Measurements from ENCODE around the gene PTCRA. TPM values are rescaled to one million over a fixed set of nuclear protein-coding genes. Genes with fewer than 3 reads are reported as not detected.

The PTCRA gene
- total and polyA plus RNA-seq, 2 experiments from 2014 or later: not detected

DNA sequence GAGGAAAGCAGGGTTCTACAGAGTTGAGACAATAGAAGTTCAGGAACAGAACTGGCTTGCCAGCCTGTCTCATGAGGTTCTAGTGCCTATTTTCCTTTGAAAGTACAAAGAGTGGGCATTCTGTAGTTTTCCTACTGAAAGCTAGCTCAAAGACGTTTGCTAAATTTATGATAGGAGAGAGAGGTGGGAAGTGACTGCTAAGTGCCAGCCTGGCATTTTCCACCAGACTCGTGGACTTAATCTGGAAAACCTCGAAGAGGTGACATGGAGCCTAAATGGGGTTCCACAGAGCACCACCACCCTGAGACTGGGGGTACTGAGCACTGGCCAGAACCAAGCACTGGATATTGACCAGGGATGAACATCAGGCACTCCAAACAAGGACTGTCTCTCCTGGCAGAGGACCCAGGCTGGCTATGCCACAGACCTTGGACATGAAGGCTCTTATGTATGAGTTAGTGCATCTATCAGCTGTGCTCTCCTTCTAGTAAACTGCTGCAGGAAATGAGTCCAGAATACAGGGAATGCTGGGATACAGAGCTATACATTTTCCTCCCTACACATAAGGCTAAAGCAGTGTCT, 56.0 kb downstream of the PTCRA start:
- Histone ChIP-seq H3K4me1 (ENCODE audit: low read depth) (no peaks in the 10 kb centered on the region), H3K27ac (no peak overlapping the region), H3K4me3 (no peak overlapping the region), H3K9me3 (ENCODE audit: low read depth) (no peaks in the 10 kb centered on the region), H3K27me3 (no peaks in the 10 kb centered on the region), H3K36me3 (peaks cover 4% of the 10 kb centered on the region)
- DNase-seq (ENCODE audit: low read depth in 1 of 2, low spot score in 1 of 2): no peak
- TF ChIP-seq, protein P1, sequence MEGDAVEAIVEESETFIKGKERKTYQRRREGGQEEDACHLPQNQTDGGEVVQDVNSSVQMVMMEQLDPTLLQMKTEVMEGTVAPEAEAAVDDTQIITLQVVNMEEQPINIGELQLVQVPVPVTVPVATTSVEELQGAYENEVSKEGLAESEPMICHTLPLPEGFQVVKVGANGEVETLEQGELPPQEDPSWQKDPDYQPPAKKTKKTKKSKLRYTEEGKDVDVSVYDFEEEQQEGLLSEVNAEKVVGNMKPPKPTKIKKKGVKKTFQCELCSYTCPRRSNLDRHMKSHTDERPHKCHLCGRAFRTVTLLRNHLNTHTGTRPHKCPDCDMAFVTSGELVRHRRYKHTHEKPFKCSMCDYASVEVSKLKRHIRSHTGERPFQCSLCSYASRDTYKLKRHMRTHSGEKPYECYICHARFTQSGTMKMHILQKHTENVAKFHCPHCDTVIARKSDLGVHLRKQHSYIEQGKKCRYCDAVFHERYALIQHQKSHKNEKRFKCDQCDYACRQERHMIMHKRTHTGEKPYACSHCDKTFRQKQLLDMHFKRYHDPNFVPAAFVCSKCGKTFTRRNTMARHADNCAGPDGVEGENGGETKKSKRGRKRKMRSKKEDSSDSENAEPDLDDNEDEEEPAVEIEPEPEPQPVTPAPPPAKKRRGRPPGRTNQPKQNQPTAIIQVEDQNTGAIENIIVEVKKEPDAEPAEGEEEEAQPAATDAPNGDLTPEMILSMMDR (IDR thresholded peaks at IDR 0.05; ENCODE audit: low read depth, low read length): no peak

DNA sequence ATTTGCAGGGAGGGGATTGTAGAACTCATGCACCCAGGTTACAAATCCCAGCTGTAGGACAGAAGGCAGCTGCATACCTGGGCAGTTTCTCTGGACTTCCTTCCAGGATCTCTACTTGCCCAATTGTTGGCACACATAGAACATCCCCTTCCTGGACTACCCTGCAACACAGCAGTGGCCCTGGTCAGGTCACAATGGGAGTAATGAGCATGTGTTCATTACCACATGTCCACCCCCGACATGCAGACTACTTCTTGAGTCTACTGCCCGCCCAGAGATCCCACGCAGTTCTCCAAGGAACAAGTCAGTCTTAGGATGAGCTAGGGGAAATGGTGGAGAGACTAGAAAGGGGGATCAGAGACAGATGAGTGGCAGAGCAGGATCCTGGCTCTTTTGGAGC, 58.1 kb downstream of the PTCRA start:
- Histone ChIP-seq H3K9me3 (ENCODE audit: low read depth) (no peaks in the 10 kb centered on the region), H3K27me3 (no peaks in the 10 kb centered on the region), H3K4me1 (ENCODE audit: low read depth) (peaks cover 5% of the 10 kb centered on the region)

GRCh38 chr6:42974919-42975505, 59.2 kb downstream of the PTCRA start:
- Histone ChIP-seq H3K9me3 (ENCODE audit: low read depth) (no peaks in the 10 kb centered on the region), H3K36me3 (no peaks in the 10 kb centered on the region), H3K4me1 (ENCODE audit: low read depth) (peaks cover 5% of the 10 kb centered on the region), H3K27ac (no peak overlapping the region), H3K27me3 (no peaks in the 10 kb centered on the region), H3K4me3 (no peak overlapping the region)
- TF ChIP-seq, protein P1 (IDR thresholded peaks at IDR 0.05; ENCODE audit: low read depth, low read length): no peak
- DNase-seq (ENCODE audit: low read depth in 1 of 2, low spot score in 1 of 2): no peak

More for the DNA sequence above, 58.1 kb downstream of the PTCRA start:
- TF ChIP-seq, protein P1 (IDR thresholded peaks at IDR 0.05; ENCODE audit: low read depth, low read length): no peak
- Histone ChIP-seq H3K27ac (no peak overlapping the region), H3K4me3 (no peak overlapping the region), H3K36me3 (peaks cover 2% of the 10 kb centered on the region)
- no peak for DNase-seq (ENCODE audit: low read depth in 1 of 2, low spot score in 1 of 2)

Other genes starting within 250 kb of the PTCRA start
- gene PRPH2, start 193.5 kb upstream of the PTCRA start, total RNA-seq: 7.3 and 10.1 TPM in 2 replicates
- gene PRPH2, start 193.5 kb upstream of the PTCRA start, polyA plus RNA-seq: 9.6 and 15.0 TPM in 2 replicates
- gene TBCC, start 169.9 kb upstream of the PTCRA start, total RNA-seq: 47.4 and 58.8 TPM in 2 replicates
- 53.3 and 67.1 TPM in 2 replicates for gene TBCC, start 169.9 kb upstream of the PTCRA start, polyA plus RNA-seq
- 5.3 and 7.2 TPM in 2 replicates for gene BICRAL, start 134.0 kb upstream of the PTCRA start, total RNA-seq
- 3.9 and 4.5 TPM in 2 replicates for gene BICRAL, start 134.0 kb upstream of the PTCRA start, polyA plus RNA-seq
- gene RPL7L1, start 36.4 kb upstream of the PTCRA start, total RNA-seq: 75.6 and 85.4 TPM in 2 replicates
- gene RPL7L1, start 36.4 kb upstream of the PTCRA start, polyA plus RNA-seq: 89.5 and 121 TPM in 2 replicates
- 73.0 and 78.1 TPM in 2 replicates for gene CNPY3, start 13.4 kb downstream of the PTCRA start, total RNA-seq
- 70.7 and 89.9 TPM in 2 replicates for gene CNPY3, start 13.4 kb downstream of the PTCRA start, polyA plus RNA-seq
- 0.21 and 0.25 TPM in 2 replicates for gene GNMT, start 44.7 kb downstream of the PTCRA start, total RNA-seq
- 0.21 and 1.3 TPM in 2 replicates for gene GNMT, start 44.7 kb downstream of the PTCRA start, polyA plus RNA-seq
- gene PEX6, start 63.1 kb downstream of the PTCRA start, total RNA-seq: 40.9 and 52.0 TPM in 2 replicates
- gene PEX6, start 63.1 kb downstream of the PTCRA start, polyA plus RNA-seq: 21.3 and 29.7 TPM in 2 replicates
- 58.2 and 70.0 TPM in 2 replicates for gene PPP2R5D, start 68.5 kb downstream of the PTCRA start, total RNA-seq
- 48.8 and 74.4 TPM in 2 replicates for gene PPP2R5D, start 68.5 kb downstream of the PTCRA start, polyA plus RNA-seq
- gene MEA1, start 97.9 kb downstream of the PTCRA start, total RNA-seq: 98.8 and 125 TPM in 2 replicates
- gene MEA1, start 97.9 kb downstream of the PTCRA start, polyA plus RNA-seq: 173 and 227 TPM in 2 replicates
- gene KLHDC3, start 98.2 kb downstream of the PTCRA start, total RNA-seq: 264 and 334 TPM in 2 replicates
- gene KLHDC3, start 98.2 kb downstream of the PTCRA start, polyA plus RNA-seq: 343 and 472 TPM in 2 replicates
- gene RRP36, start 105.6 kb downstream of the PTCRA start, total RNA-seq: 67.3 and 108 TPM in 2 replicates
- 63.8 and 77.1 TPM in 2 replicates for gene RRP36, start 105.6 kb downstream of the PTCRA start, polyA plus RNA-seq
- gene CUL7, start 137.8 kb downstream of the PTCRA start, total RNA-seq: 43.5 and 65.8 TPM in 2 replicates
- 33.1 and 44.9 TPM in 2 replicates for gene CUL7, start 137.8 kb downstream of the PTCRA start, polyA plus RNA-seq
- 49.1 and 76.8 TPM in 2 replicates for gene MRPL2, start 143.4 kb downstream of the PTCRA start, total RNA-seq
- 148 and 188 TPM in 2 replicates for gene MRPL2, start 143.4 kb downstream of the PTCRA start, polyA plus RNA-seq
- 44.3 and 57.2 TPM in 2 replicates for gene KLC4, start 143.6 kb downstream of the PTCRA start, total RNA-seq
- gene KLC4, start 143.6 kb downstream of the PTCRA start, polyA plus RNA-seq: 38.4 and 60.5 TPM in 2 replicates
- gene PTK7, start 160.3 kb downstream of the PTCRA start, total RNA-seq: 103 and 115 TPM in 2 replicates
- 75.8 and 88.0 TPM in 2 replicates for gene PTK7, start 160.3 kb downstream of the PTCRA start, polyA plus RNA-seq

All from cardiac muscle cell (in vitro differentiated cells and primary cell).